HG02678 (cell line): ENCODE measurements around the gene SBNO2.
"Not testable (repeated sequence)": the region's sequence is repeated elsewhere in the genome, so short reads cannot be mapped to it uniquely, and the experiment has no call there.

Experiments
- ATAC-seq: cut with Tn5 transposase; IDR thresholded peaks from one replicate; pipeline ENCODE4 v1.9.1; 2021; ENCODE audit warnings: mild to moderate bottlenecking, moderate library complexity; ENCODE audit not compliant: unreplicated experiment

Gene SBNO2

GRCh38 chr19:1139126-1139525 is 34.9 kb downstream of the SBNO2 start:
- no peak for ATAC-seq

GRCh38 chr19:1138121-1138520 is 35.9 kb downstream of the SBNO2 start:
- no peak for ATAC-seq

GRCh38 chr19:1136621-1137317 is 37.3 kb downstream of the SBNO2 start:
- no peak for ATAC-seq

GRCh38 chr19:1136201-1136600 is 37.9 kb downstream of the SBNO2 start:
- ATAC-seq: no peak

- ATAC-seq: no peak
Measured at GRCh38 chr19:1135454-1135853, 38.6 kb downstream of the SBNO2 start.

GRCh38 chr19:1134431-1134830 is 39.6 kb downstream of the SBNO2 start:
- ATAC-seq: no peak

GRCh38 chr19:1133471-1133929 is 40.6 kb downstream of the SBNO2 start:
- ATAC-seq: peak; percentile 61

GRCh38 chr19:1132552-1133383 is 41.3 kb downstream of the SBNO2 start:
- no peak for ATAC-seq

- peak; percentile 44 for ATAC-seq
Measured at GRCh38 chr19:1131718-1132551, 42.1 kb downstream of the SBNO2 start.

GRCh38 chr19:1130771-1131717 is 43.0 kb downstream of the SBNO2 start:
- no peak for ATAC-seq

- ATAC-seq: no peak
Measured at GRCh38 chr19:1129535-1129934, 44.5 kb downstream of the SBNO2 start.

- ATAC-seq: not testable (repeated sequence)
Measured at GRCh38 chr19:1129084-1129483, 45.0 kb downstream of the SBNO2 start.

GRCh38 chr19:1128106-1128505 is 46.0 kb downstream of the SBNO2 start:
- ATAC-seq: no peak

GRCh38 chr19:1126984-1127760 is 46.9 kb downstream of the SBNO2 start:
- no peak for ATAC-seq

- no peak for ATAC-seq
Measured at GRCh38 chr19:1125601-1126467, 48.2 kb downstream of the SBNO2 start.

- ATAC-seq: no peak
Measured at GRCh38 chr19:1123885-1124677, 50.0 kb downstream of the SBNO2 start.

- no peak for ATAC-seq
Measured at GRCh38 chr19:1123381-1123780, 50.7 kb downstream of the SBNO2 start.

- no peak for ATAC-seq
Measured at GRCh38 chr19:1122972-1123363, 51.1 kb downstream of the SBNO2 start.
